HK-2 (cell line): Measurements from ENCODE around the gene CRB2.

Experiments used
- DNase-seq: peaks from one replicate; pipeline ENCODE4 v3.0.0-alpha.2; 2018; ENCODE audit not compliant: unreplicated experiment

CRB2 gene

GRCh38 chr9:123421801-123422455 lies 65.9 kb downstream of the CRB2 start:
- DNase-seq = no peak

- no peak for DNase-seq
Measured at GRCh38 chr9:123422635-123423310, 66.8 kb downstream of the CRB2 start.

GRCh38 chr9:123423311-123423640 lies 67.3 kb downstream of the CRB2 start:
- DNase-seq = no peak

- DNase-seq = no peak
Measured at GRCh38 chr9:123424131-123424530, 68.1 kb downstream of the CRB2 start.

- DNase-seq = no peak
Measured at GRCh38 chr9:123424552-123425225, 68.7 kb downstream of the CRB2 start.

GRCh38 chr9:123425261-123425821 lies 69.3 kb downstream of the CRB2 start:
- DNase-seq = no peak

GRCh38 chr9:123425836-123426365 lies 69.9 kb downstream of the CRB2 start:
- no peak for DNase-seq

- DNase-seq = no peak
Measured at GRCh38 chr9:123426406-123426805, 70.4 kb downstream of the CRB2 start.
